ENCODE data around the gene FGF14.

DNA sequence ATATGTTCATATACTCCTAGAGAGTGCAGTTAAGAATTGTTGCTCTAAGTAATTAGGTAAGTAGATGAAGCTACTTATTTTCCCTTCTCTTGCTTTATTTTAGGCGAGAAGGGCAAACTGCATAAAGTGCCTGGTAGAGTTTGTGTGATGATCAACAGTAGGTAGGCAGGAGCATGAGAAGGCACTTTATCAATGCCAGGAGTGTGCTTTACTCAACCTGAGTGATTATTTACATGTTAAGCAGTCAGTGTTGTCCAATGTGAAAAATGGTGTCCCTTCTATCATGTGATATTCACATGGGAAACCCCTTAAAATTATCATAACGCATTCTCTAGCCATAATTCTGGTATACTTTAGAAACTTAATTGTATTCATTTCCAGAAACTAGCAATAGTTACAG is 655.3 kb downstream of the FGF14 start:
- TF ChIP-seq POLR2A (IDR thresholded peaks at IDR 0.05; ENCODE audit: low read depth, low read length) (no peak), GATA2 (IDR thresholded peaks at IDR 0.05; ENCODE audit: insufficient read depth, insufficient read length, low read depth, low read length) (no peak), POLR2AphosphoS5 (IDR thresholded peaks at IDR 0.05; ENCODE audit: insufficient read depth, low read depth, low read length) (no peak), EZH2 (IDR thresholded peaks at IDR 0.05; ENCODE audit: borderline replicate concordance, low read depth, low read length, severe bottlenecking) (no peak), MAX (IDR thresholded peaks at IDR 0.05; ENCODE audit: insufficient read depth, insufficient read length) (no peak), JUN (IDR thresholded peaks at IDR 0.05; ENCODE audit: borderline replicate concordance, insufficient read depth, insufficient read length, low read depth) (no peak)
- TF ChIP-seq, protein P1, sequence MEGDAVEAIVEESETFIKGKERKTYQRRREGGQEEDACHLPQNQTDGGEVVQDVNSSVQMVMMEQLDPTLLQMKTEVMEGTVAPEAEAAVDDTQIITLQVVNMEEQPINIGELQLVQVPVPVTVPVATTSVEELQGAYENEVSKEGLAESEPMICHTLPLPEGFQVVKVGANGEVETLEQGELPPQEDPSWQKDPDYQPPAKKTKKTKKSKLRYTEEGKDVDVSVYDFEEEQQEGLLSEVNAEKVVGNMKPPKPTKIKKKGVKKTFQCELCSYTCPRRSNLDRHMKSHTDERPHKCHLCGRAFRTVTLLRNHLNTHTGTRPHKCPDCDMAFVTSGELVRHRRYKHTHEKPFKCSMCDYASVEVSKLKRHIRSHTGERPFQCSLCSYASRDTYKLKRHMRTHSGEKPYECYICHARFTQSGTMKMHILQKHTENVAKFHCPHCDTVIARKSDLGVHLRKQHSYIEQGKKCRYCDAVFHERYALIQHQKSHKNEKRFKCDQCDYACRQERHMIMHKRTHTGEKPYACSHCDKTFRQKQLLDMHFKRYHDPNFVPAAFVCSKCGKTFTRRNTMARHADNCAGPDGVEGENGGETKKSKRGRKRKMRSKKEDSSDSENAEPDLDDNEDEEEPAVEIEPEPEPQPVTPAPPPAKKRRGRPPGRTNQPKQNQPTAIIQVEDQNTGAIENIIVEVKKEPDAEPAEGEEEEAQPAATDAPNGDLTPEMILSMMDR (IDR thresholded peaks at IDR 0.05; ENCODE audit: extremely low read depth in 1 of 2, insufficient read depth in 1 of 2, low read depth in 1 of 2, low read length in 2 of 2) = no peak
